Panc1 (cell line): Measurements from ENCODE around the gene MTOR. TPM values are rescaled to one million over a fixed set of nuclear protein-coding genes. Genes with fewer than 3 reads are reported as not detected.

Source experiments
- ATAC-seq: fragments of 200-7000 bp; cut with Tn5 transposase; 2 replicates; pipeline ENCODE4 v1.9.1; 2020; ENCODE audit warnings: mild to moderate bottlenecking, moderate library complexity
- BruUV-seq: library from RNA; stranded (reverse); fragments of 400-500 nt; replicated peaks from 2 replicates; lab custom pipeline; 2021; lab: Mats Ljungman, UMichigan
- CTCF ChIA-PET: fragments of 300-600 bp; sonication (Branson Sonifier 250); formaldehyde crosslinking; loops from one replicate; lab custom pipeline; 2022; ENCODE audit warnings: antibody characterized with exemption; lab: Charles Lee
- POLR2A ChIA-PET: fragments of 300-600 bp; sonication (Branson Sonifier 250); formaldehyde crosslinking; loops from one replicate; lab custom pipeline; 2022; ENCODE audit warnings: antibody characterized with exemption; lab: Charles Lee
- DNase-seq: peaks from one replicate; pipeline ENCODE4 v3.0.0-alpha.2; 2010; ENCODE audit warnings: low read depth, low spot score
- H3K27ac ChIP-seq: 2 replicates; pipeline ENCODE4 v1.5.1; 2011; ENCODE audit warnings: mild to moderate bottlenecking, low read length, inconsistent platforms
- H3K27me3 ChIP-seq: fragments of 200-500 bp; sonication (Bioruptor generic); 2 replicates; pipeline ENCODE4 v1.6.0; 2014; ENCODE audit warnings: low read length, inconsistent platforms; ENCODE audit not compliant: control insufficient read depth, insufficient read depth
- H3K36me3 ChIP-seq: fragments of 200-500 bp; sonication (Bioruptor generic); 2 replicates; pipeline ENCODE4 v1.5.1; 2014; ENCODE audit warnings: inconsistent platforms, mild to moderate bottlenecking, low read length, moderate library complexity; ENCODE audit not compliant: control insufficient read depth, insufficient read depth
- H3K4me1 ChIP-seq: 2 replicates; pipeline ENCODE4 v1.5.1; 2011; ENCODE audit warnings: inconsistent platforms, mild to moderate bottlenecking, low read length, moderate library complexity; ENCODE audit not compliant: control insufficient read depth, insufficient read depth
- H3K4me3 ChIP-seq, 2 experiments: 2 replicates each; pipeline ENCODE4 v1.5.1; 2011 to 2012; ENCODE audit warnings: low read depth in 2 of 2, low read length in 2 of 2, mild to moderate bottlenecking in 2 of 2, inconsistent platforms in 1 of 2, moderate library complexity in 1 of 2
- H3K9me3 ChIP-seq: fragments of 200-500 bp; sonication (Bioruptor generic); 2 replicates; pipeline ENCODE4 v1.5.1; 2014; ENCODE audit warnings: low read depth, mild to moderate bottlenecking, inconsistent platforms, low read length, moderate library complexity; ENCODE audit not compliant: control insufficient read depth, insufficient read depth
- POLR2AphosphoS5 ChIP-seq: IDR thresholded peaks from 2 replicates; pipeline ENCODE4 v1.6.1; 2012; ENCODE audit warnings: mild to moderate bottlenecking, low read depth, low read length, moderate library complexity
- SIN3A ChIP-seq: IDR thresholded peaks from 2 replicates; pipeline ENCODE4 v1.6.1; 2012; ENCODE audit warnings: low read depth, mild to moderate bottlenecking, low read length, moderate library complexity, borderline replicate concordance; ENCODE audit not compliant: insufficient read depth
- TCF7L2 ChIP-seq: IDR thresholded peaks from 2 replicates; pipeline ENCODE4 v1.6.1; 2011; ENCODE audit warnings: mild to moderate bottlenecking, low read depth, low read length, inconsistent platforms
- in situ Hi-C: cut with HindIII; loops from 2 replicates; pipeline ENCODE4 v1.10.0; 2016; ENCODE audit warnings: low sequenced_read_pairs, low pct_unique_long_range_greater_than_20kb
- intact Hi-C: fragments of 100-400 bp; cut with micrococcal nuclease; formaldehyde crosslinking; loops from one replicate; pipeline ENCODE4 v1.10.0; 2022; ENCODE audit not compliant: unreplicated experiment
- total RNA-seq: library from RNA; stranded (reverse); gene quantifications from one replicate; pipeline ENCODE4 v1.2.1, GENCODE V29; 2021; ENCODE audit not compliant: unreplicated experiment
- TF ChIP-seq, protein P1 (sequence below), 2 experiments: IDR thresholded peaks; 2 replicates each; pipeline ENCODE4 v1.6.1; 2011 to 2012; ENCODE audit warnings: low read depth in 2 of 2, control low read depth in 1 of 2, low read length in 1 of 2, mild to moderate bottlenecking in 1 of 2, moderate library complexity in 1 of 2; ENCODE audit not compliant: insufficient read depth in 1 of 2
- TF ChIP-seq, protein P2 (sequence below): fragments of 450-650 bp; IDR thresholded peaks from 2 replicates; pipeline ENCODE4 v1.5.1; 2017; ENCODE audit warnings: mild to moderate bottlenecking

MTOR gene
- total RNA-seq, 1 experiment from 2014 or later, result 71.2 TPM

DNA sequence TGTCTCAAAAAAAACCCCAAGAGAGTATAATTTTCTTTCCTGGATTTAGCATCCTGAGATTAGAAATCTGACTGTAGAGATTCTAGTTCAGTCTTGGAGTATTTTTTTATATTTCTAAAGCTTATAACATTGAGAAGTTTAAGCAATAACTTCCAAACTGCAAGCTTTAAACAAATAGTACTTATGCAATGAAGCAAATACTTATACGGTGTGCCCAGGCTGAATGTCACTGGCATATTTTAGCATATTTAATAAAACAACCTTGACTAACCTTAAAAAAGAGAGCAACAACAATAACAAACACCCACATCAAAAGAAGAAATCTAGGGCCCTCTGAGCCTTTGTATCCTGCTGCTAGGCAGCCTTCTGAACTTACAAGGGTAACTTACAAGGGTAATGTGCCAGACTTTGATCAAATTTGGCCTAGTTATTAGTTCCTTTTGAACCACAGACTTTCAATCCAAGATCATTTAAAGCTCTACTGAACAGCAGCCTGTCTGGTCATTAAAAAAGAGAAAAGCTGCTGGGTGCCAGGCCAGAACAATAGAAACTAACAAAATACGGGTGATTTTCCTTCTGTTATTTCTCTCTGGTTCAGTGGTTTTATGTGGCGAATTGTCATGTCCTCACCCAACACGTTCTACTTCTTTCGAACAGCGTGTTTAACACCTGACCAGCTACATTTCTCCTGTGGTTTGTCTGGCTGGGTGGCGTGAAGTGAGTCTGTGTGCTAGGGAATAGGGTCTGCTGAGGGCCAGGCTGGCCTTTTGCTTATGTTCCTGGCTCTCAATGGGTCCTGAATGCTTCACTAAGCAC is 16.2 kb downstream of the MTOR start:
- H3K27ac ChIP-seq, result no peak overlapping the region
- ChIA-PET CTCF (no interaction called here), POLR2A (no interaction called here)
- H3K27me3 ChIP-seq, result no peaks in the 10 kb centered on the region
- no peak overlapping the region for H3K4me3 ChIP-seq
- H3K36me3 ChIP-seq, result peaks cover 17% of the 10 kb centered on the region
- in situ Hi-C loops (no loop called here), intact Hi-C loops (no loop called here)
- ATAC-seq (no peak), DNase-seq (no peak)
- BruUV-seq, result no TSS peak
- H3K9me3 ChIP-seq, result no peaks in the 10 kb centered on the region
- H3K4me1 ChIP-seq, result no peaks in the 10 kb centered on the region
- TF ChIP-seq, protein P1, sequence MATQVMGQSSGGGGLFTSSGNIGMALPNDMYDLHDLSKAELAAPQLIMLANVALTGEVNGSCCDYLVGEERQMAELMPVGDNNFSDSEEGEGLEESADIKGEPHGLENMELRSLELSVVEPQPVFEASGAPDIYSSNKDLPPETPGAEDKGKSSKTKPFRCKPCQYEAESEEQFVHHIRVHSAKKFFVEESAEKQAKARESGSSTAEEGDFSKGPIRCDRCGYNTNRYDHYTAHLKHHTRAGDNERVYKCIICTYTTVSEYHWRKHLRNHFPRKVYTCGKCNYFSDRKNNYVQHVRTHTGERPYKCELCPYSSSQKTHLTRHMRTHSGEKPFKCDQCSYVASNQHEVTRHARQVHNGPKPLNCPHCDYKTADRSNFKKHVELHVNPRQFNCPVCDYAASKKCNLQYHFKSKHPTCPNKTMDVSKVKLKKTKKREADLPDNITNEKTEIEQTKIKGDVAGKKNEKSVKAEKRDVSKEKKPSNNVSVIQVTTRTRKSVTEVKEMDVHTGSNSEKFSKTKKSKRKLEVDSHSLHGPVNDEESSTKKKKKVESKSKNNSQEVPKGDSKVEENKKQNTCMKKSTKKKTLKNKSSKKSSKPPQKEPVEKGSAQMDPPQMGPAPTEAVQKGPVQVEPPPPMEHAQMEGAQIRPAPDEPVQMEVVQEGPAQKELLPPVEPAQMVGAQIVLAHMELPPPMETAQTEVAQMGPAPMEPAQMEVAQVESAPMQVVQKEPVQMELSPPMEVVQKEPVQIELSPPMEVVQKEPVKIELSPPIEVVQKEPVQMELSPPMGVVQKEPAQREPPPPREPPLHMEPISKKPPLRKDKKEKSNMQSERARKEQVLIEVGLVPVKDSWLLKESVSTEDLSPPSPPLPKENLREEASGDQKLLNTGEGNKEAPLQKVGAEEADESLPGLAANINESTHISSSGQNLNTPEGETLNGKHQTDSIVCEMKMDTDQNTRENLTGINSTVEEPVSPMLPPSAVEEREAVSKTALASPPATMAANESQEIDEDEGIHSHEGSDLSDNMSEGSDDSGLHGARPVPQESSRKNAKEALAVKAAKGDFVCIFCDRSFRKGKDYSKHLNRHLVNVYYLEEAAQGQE (IDR thresholded peaks at IDR 0.05; ENCODE audit: insufficient read depth in 1 of 2, low read depth in 2 of 2, low read length in 1 of 2), result no peak
- TF ChIP-seq TCF7L2, result no peak
- TF ChIP-seq SIN3A, result no peak
- no peak for TF ChIP-seq POLR2AphosphoS5
- TF ChIP-seq, protein P2, sequence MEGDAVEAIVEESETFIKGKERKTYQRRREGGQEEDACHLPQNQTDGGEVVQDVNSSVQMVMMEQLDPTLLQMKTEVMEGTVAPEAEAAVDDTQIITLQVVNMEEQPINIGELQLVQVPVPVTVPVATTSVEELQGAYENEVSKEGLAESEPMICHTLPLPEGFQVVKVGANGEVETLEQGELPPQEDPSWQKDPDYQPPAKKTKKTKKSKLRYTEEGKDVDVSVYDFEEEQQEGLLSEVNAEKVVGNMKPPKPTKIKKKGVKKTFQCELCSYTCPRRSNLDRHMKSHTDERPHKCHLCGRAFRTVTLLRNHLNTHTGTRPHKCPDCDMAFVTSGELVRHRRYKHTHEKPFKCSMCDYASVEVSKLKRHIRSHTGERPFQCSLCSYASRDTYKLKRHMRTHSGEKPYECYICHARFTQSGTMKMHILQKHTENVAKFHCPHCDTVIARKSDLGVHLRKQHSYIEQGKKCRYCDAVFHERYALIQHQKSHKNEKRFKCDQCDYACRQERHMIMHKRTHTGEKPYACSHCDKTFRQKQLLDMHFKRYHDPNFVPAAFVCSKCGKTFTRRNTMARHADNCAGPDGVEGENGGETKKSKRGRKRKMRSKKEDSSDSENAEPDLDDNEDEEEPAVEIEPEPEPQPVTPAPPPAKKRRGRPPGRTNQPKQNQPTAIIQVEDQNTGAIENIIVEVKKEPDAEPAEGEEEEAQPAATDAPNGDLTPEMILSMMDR, result no peak

DNA sequence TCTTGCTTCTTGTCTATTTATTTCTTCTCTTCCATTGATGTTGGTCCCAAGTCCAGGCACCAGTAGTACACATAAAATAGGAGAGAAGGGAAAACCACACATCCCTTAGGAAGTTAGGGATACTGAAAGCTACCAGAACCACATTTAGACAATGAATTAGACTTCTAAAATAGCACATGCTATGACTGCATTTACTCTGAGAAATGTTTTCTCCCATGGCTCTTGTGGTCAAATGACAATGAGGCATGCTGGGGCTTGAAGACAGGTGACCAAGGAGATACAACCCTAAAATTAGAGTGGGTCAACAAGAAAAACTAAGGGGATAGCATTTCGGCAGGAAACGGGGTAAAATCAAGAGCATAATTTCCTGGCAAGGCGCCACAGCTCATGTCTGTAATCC is 17.1 kb downstream of the MTOR start:
- H3K9me3 ChIP-seq, result no peaks in the 10 kb centered on the region
- H3K27me3 ChIP-seq, result no peaks in the 10 kb centered on the region
- H3K4me1 ChIP-seq, result no peaks in the 10 kb centered on the region
- peaks cover 17% of the 10 kb centered on the region for H3K36me3 ChIP-seq
- H3K27ac ChIP-seq, result no peak overlapping the region
- intact Hi-C loops, result no loop called here
- DNase-seq, result no peak
- CTCF ChIA-PET, result interaction anchor here (0.6 kb wide), 1 partner anchor 12 kb away, joined by 14 read pairs; no protein-coding TSS in a partner anchor
- POLR2A ChIA-PET, result no interaction called here
- no peak for ATAC-seq
- H3K4me3 ChIP-seq, result no peak overlapping the region
- BruUV-seq, result no TSS peak
- in situ Hi-C loops, result no loop called here
- TF ChIP-seq SIN3A (no peak), TCF7L2 (no peak), POLR2AphosphoS5 (no peak)
- TF ChIP-seq, protein P1 (IDR thresholded peaks at IDR 0.05; ENCODE audit: insufficient read depth in 1 of 2, low read depth in 2 of 2, low read length in 1 of 2), result no peak
- TF ChIP-seq, protein P2, result no peak
